Heart left ventricle (tissue), 16 donors: ENCODE data around the gene ARHGEF10L. TPM values are rescaled to one million over a fixed set of nuclear protein-coding genes. Genes with fewer than 3 reads are reported as not detected.

Experiments used
- ATAC-seq, 4 donors: fragments of 200-7000 bp; cut with Tn5 transposase; one replicate each; pipeline ENCODE4 v1.9.1; 2020 to 2022; ENCODE audit warnings: moderate library complexity in 4 of 4, mild to moderate bottlenecking in 3 of 4, moderate number of reproducible peaks in 1 of 4
- DNase-seq, 5 donors: peaks; one replicate each; pipeline ENCODE4 v3.0.0-alpha.2; 2020
- H3K27ac ChIP-seq, 12 donors: fragments of 200-600 bp; sonication (generic) in 4 of 12; one replicate each; pipeline versions ENCODE4 v1.5.0 to v1.8.0; 2016 to 2022; ENCODE audit warnings: mild to moderate bottlenecking in 2 of 12
- H3K27me3 ChIP-seq, 9 donors: fragments of 200-600 bp; sonication (generic) in 2 of 9; one replicate each; pipeline versions ENCODE4 v1.5.1 to v1.8.0; 2016 to 2022; ENCODE audit warnings: mild to moderate bottlenecking in 3 of 9
- H3K36me3 ChIP-seq, 9 donors: fragments of 200-600 bp; sonication (generic) in 2 of 9; one replicate each; pipeline versions ENCODE4 v1.5.0 to v1.8.0; 2018 to 2022; ENCODE audit warnings: mild to moderate bottlenecking in 2 of 9
- H3K4me1 ChIP-seq, 12 donors: fragments of 200-600 bp; sonication (generic) in 4 of 12; one replicate each; pipeline versions ENCODE4 v1.5.0 to v1.8.0; 2016 to 2022; ENCODE audit warnings: mild to moderate bottlenecking in 3 of 12
- H3K4me3 ChIP-seq, 12 donors: fragments of 200-600 bp; sonication (generic) in 4 of 12; one replicate each; pipeline versions ENCODE4 v1.5.0 to v1.8.0; 2017 to 2022; ENCODE audit warnings: mild to moderate bottlenecking in 9 of 12, moderate library complexity in 4 of 12
- H3K9me3 ChIP-seq, 12 donors: fragments of 200-600 bp; sonication (generic) in 4 of 12; one replicate each; pipeline versions ENCODE4 v1.5.0 to v1.8.0; 2016 to 2022; ENCODE audit warnings: mild to moderate bottlenecking in 1 of 12
- POLR2A ChIP-seq, 2 donors: fragments of 450-650 bp; IDR thresholded peaks; one replicate each; pipeline ENCODE4 v1.6.1; 2017; ENCODE audit warnings: antibody characterized with exemption in 2 of 2, mild to moderate bottlenecking in 2 of 2, moderate library complexity in 2 of 2
- WGBS, 4 donors: extraction: QIAGEN DNeasy Blood & Tissue Kit in 2 of 4; methylation state at CpG; one replicate each; pipeline versions ENCODE4 v1.1.5 to v1.1.7; 2013 to 2018; 5-methylcytosine and 5-hydroxymethylcytosine counted together
- intact Hi-C, 10 donors: fragments of 100-400 bp; cut with DNase I; formaldehyde crosslinking; loops; one replicate each; pipeline versions ENCODE4 v1.11.1 to v1.14.2; 2022
- polyA plus RNA-seq, 2 donors: library from polyadenylated mRNA; stranded (reverse); fragments of 200-250 nt; gene quantifications; one replicate each; pipeline ENCODE4 v1.2.3, GENCODE V29; 2013
- total RNA-seq, 9 donors: library from RNA; depleted of rRNA in 2 of 9; stranded (reverse); fragments of >200 nt in 2 of 9; fragmentation: NEBNext Ultra II Directional in 3 of 9; extraction: Animal tissue kit (Norgen Biotek cat#: 25700) in 3 of 9; gene quantifications; one replicate each; pipeline versions ENCODE4 v1.1.0 to v1.2.4, GENCODE V29; 2016 to 2023
- TF ChIP-seq, protein P1 (sequence below), 12 donors: fragments of 200-600 bp; sonication (generic) in 4 of 12; IDR thresholded peaks; one replicate each; pipeline versions ENCODE4 v1.5.0 to v1.8.0; 2018 to 2022; ENCODE audit warnings: antibody characterized with exemption in 12 of 12, mild to moderate bottlenecking in 5 of 12
- donor health status: ischemic (EF 13 %, LVEDD 7.1; RV severe dilation, severe dysfunction).
- donor health status: healthy with polysubstance abuse.
- donor health status: DM: no; HTN: yes; CAD: no.
- donor health status: DM: no; HTN: no; CAD: no.
- donor health status: ischemic (EF 25% LVEDD 6.9; RV normal size, moderate dysfunction).
- donor health status: ischemic (EF 25% LVEDD 5.7; RV mildly dilated, moderate dysfunction).
- donor health status: healthy.
- donor health status: DM: yes; HTN: yes; CAD: no.
- donor health status: ischemic (EF 35%, LVEDD 5.7; RV mildly dilated, moderate dysfunction).
- donor health status: nonischemic (EF 11% LVEDD 7.7; RV severe dilation, severe dysfunction).
- donor health status: DM: yes; HTN: yes; CAD: no.
- donor health status: PGD.
- donor health status: ischemic (EF 29% LVEDD 5.4; RV normal size, mild dysfunction).
- donor health status: nonischemic (EF 23%, LVEDD 6.1; RV moderate dilation, normal function).

ARHGEF10L gene
- total and polyA plus RNA-seq, 11 donors: 44.6 to 72.8 (median 57.9) TPM

- no peak for TF ChIP-seq POLR2A (IDR thresholded peaks at IDR 0.05)
- TF ChIP-seq, protein P1, sequence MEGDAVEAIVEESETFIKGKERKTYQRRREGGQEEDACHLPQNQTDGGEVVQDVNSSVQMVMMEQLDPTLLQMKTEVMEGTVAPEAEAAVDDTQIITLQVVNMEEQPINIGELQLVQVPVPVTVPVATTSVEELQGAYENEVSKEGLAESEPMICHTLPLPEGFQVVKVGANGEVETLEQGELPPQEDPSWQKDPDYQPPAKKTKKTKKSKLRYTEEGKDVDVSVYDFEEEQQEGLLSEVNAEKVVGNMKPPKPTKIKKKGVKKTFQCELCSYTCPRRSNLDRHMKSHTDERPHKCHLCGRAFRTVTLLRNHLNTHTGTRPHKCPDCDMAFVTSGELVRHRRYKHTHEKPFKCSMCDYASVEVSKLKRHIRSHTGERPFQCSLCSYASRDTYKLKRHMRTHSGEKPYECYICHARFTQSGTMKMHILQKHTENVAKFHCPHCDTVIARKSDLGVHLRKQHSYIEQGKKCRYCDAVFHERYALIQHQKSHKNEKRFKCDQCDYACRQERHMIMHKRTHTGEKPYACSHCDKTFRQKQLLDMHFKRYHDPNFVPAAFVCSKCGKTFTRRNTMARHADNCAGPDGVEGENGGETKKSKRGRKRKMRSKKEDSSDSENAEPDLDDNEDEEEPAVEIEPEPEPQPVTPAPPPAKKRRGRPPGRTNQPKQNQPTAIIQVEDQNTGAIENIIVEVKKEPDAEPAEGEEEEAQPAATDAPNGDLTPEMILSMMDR (IDR thresholded peaks at IDR 0.05): no peak
- peaks cover 0 to 86% (median 72%) of the 10 kb centered on the region in 9 donors for H3K36me3 ChIP-seq
- ATAC-seq: no peak
- intact Hi-C loops: no loop called here
- no peaks in the 10 kb centered on the region for H3K9me3 ChIP-seq
- H3K4me3 ChIP-seq: no peak overlapping the region
- WGBS, 4 donors: 88 to 91% (median 90%) methylated on average over 8 of the region's 8 CpGs
- H3K27me3 ChIP-seq: no peaks in the 10 kb centered on the region
- DNase-seq: no peak
- H3K27ac ChIP-seq: no peak overlapping the region
- H3K4me1 ChIP-seq: peaks cover 0 to 18% (median 0%) of the 10 kb centered on the region in 12 donors
Observed at GRCh38 chr1:17640975-17641374, 101.5 kb downstream of the ARHGEF10L start.

DNA sequence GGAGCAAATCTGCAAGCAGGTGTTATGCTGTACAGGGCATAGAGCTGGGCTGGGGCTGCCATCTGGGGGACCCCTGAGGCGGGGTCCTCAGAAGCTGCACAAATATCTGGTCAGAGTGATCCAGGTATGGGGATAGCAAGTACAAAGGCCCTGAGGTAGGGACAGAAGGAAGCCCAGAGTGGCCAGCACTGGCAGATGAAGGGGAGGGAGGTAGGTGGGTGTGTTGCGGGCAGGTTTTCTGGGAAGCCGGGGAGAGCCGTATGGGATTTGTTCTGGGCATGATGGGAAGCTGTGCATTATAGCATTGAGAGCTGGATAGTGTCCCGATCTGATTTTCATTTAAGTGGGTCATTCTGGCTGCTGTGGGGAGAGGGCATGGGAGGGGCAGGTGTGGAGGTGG lies 102.7 kb downstream of the ARHGEF10L start:
- H3K9me3 ChIP-seq: no peaks in the 10 kb centered on the region
- intact Hi-C loops: no loop called here
- DNase-seq: no peak
- no peak for TF ChIP-seq POLR2A (IDR thresholded peaks at IDR 0.05)
- TF ChIP-seq, protein P1 (IDR thresholded peaks at IDR 0.05): no peak
- no peak overlapping the region for H3K4me3 ChIP-seq
- ATAC-seq: no peak
- H3K36me3 ChIP-seq: peaks cover 0 to 83% (median 66%) of the 10 kb centered on the region in 9 donors
- H3K4me1 ChIP-seq: peaks cover 0 to 10% (median 0%) of the 10 kb centered on the region in 12 donors
- H3K27ac ChIP-seq: no peak overlapping the region
- no peaks in the 10 kb centered on the region for H3K27me3 ChIP-seq
- WGBS, 4 donors: 84 to 93% (median 87%) methylated on average over 5 of the region's 5 CpGs

DNA sequence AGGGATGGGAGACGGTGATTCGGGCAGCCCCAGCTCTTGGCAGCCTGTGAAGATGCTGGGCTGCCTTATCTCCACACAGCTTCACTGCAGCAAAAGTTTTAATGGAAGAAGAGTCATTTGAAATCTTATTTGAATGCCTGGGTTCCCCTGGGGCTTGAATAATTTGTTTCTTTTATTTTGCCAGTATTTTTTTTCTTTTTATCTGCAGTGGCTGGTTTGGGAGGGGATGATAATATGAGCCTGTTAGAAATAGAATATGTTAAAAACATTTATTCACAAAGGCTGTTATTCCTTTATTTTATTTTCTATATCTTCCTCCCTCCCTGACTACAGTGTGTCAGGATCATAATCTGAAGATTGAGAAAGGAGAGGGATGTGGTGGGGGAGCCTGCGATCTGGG lies 103.4 kb downstream of the ARHGEF10L start:
- H3K27ac ChIP-seq: no peak overlapping the region
- peaks cover 0 to 83% (median 60%) of the 10 kb centered on the region in 9 donors for H3K36me3 ChIP-seq
- 51 to 77% (median 68%) methylated on average over 3 of the region's 3 CpGs for WGBS, 4 donors
- DNase-seq: no peak
- no peaks in the 10 kb centered on the region for H3K9me3 ChIP-seq
- no peak for ATAC-seq
- H3K27me3 ChIP-seq: no peaks in the 10 kb centered on the region
- TF ChIP-seq, protein P1 (IDR thresholded peaks at IDR 0.05): no peak
- TF ChIP-seq POLR2A (IDR thresholded peaks at IDR 0.05): no peak
- peaks cover 0 to 10% (median 0%) of the 10 kb centered on the region in 12 donors for H3K4me1 ChIP-seq
- intact Hi-C loops: no loop called here
- no peak overlapping the region for H3K4me3 ChIP-seq

DNA sequence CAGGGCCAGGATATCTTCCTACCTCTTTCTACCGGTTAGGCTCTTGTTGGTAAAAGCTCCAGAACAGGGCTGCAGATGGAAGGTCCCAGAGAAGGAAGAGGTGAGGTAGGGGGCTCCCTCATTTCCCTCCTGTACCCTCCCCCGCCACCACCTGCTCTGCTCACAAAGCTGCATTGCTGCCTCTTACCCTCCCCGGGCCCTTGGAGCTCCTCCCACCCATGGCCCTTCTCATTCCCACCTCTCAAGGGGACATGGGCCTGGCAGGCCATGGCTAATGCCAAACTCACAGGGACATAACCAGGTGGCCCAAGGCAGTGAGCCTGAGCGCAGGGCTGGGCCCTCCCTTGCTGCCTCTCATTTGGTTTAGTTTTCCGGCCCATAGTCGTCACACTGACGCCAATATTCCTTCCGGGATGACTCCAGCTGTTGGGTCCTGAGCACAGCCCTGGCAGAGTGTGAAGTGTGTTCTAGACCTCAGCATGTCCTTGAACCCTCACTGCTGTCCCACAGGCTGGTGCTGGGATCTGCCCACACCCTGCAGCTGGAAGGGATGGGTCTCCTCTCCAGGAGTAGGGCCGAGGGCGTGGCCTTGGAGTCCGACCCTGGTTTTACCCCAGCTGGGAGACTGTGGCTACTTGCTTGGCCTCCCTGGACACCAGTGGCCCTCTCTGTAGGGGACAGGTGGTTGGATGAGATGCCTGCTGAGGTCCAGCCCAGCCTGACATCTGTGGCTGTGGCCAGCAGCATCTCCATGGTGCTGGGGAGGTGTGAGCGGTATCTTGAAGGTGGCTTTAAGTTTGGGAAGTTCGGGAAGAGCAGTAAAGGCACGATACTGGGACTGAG lies 104.6 kb downstream of the ARHGEF10L start:
- H3K36me3 ChIP-seq: peaks cover 0 to 83% (median 57%) of the 10 kb centered on the region in 9 donors
- no peaks in the 10 kb centered on the region for H3K27me3 ChIP-seq
- TF ChIP-seq, protein P1 (IDR thresholded peaks at IDR 0.05): no peak
- TF ChIP-seq POLR2A (IDR thresholded peaks at IDR 0.05): no peak
- H3K4me1 ChIP-seq: peaks cover 0 to 13% (median 0%) of the 10 kb centered on the region in 12 donors
- intact Hi-C loops: no loop called here
- WGBS, 4 donors: 82 to 89% (median 88%) methylated on average over 11 to 14 of the region's 14 CpGs
- H3K9me3 ChIP-seq: no peaks in the 10 kb centered on the region
- no peak overlapping the region for H3K4me3 ChIP-seq
- H3K27ac ChIP-seq: no peak overlapping the region
- ATAC-seq (peak in 1 of 4 donors; percentile 56), DNase-seq (no peak)
